Caco-2 (cell line): ENCODE measurements around the gene BTF3L4. TPM values are rescaled to one million over a fixed set of nuclear protein-coding genes. Genes with fewer than 3 reads are reported as not detected.
A peak's percentile ranks its signal among the peaks of the same experiment; 100 is the strongest.

ENCODE experiments used
- BruUV-seq: library from RNA; stranded (reverse); fragments of 400-500 nt; replicated peaks from 2 replicates; lab custom pipeline; 2021; lab: Mats Ljungman, UMichigan
- CTCF ChIA-PET: fragments of 300-600 bp; sonication (Branson Sonifier 250); formaldehyde crosslinking; loops from one replicate; lab custom pipeline; 2022; ENCODE audit warnings: antibody characterized with exemption; lab: Charles Lee
- POLR2A ChIA-PET: fragments of 300-600 bp; sonication (Branson Sonifier 250); formaldehyde crosslinking; loops from one replicate; lab custom pipeline; 2022; ENCODE audit warnings: antibody characterized with exemption; lab: Charles Lee
- DNase-seq, 2 experiments: peaks; one replicate each; pipeline versions ENCODE4 v3.0.0 to v3.0.0-alpha.2; 2020 to 2022
- H3K27me3 ChIP-seq: replicated peaks from 2 replicates; pipeline ENCODE4 v1.6.0; 2011; ENCODE audit warnings: low read length; ENCODE audit not compliant: control insufficient read depth, insufficient read depth
- H3K36me3 ChIP-seq: 2 replicates; pipeline ENCODE4 v1.5.1; 2011; ENCODE audit warnings: low read length; ENCODE audit not compliant: control insufficient read depth, insufficient read depth
- H3K4me1 ChIP-seq: fragments of 250-450 bp; sonication (Bioruptor Pico); 2 replicates; pipeline ENCODE4 v1.5.1; 2020; ENCODE audit warnings: mild to moderate bottlenecking
- H3K4me3 ChIP-seq: 2 replicates; pipeline ENCODE4 v1.5.1; 2011; ENCODE audit warnings: low read depth, mild to moderate bottlenecking, control low read depth, low read length
- H3K9me3 ChIP-seq: fragments of 250-450 bp; sonication (Bioruptor Pico); 2 replicates; pipeline ENCODE4 v1.5.1; 2020; ENCODE audit warnings: mild to moderate bottlenecking, moderate library complexity
- H3K27ac Mint-ChIP-seq: one replicate; pipeline ENCODE4 v1.8.0; 2022; ENCODE audit warnings: mixed read lengths; ENCODE audit not compliant: unreplicated experiment
- H3K27me3 Mint-ChIP-seq: one replicate; pipeline ENCODE4 v1.8.0; 2022; ENCODE audit warnings: mixed read lengths; ENCODE audit not compliant: insufficient read depth, unreplicated experiment
- H3K36me3 Mint-ChIP-seq: one replicate; pipeline ENCODE4 v1.8.0; 2022; ENCODE audit warnings: mild to moderate bottlenecking, mixed read lengths; ENCODE audit not compliant: insufficient read depth, unreplicated experiment
- H3K4me1 Mint-ChIP-seq: one replicate; pipeline ENCODE4 v1.8.0; 2022; ENCODE audit warnings: low read depth, mixed read lengths; ENCODE audit not compliant: unreplicated experiment
- H3K4me3 Mint-ChIP-seq: one replicate; pipeline ENCODE4 v1.8.0; 2022; ENCODE audit warnings: mild to moderate bottlenecking, moderate library complexity, mixed read lengths; ENCODE audit not compliant: unreplicated experiment
- H3K9me3 Mint-ChIP-seq: one replicate; pipeline ENCODE4 v1.8.0; 2022; ENCODE audit warnings: mixed read lengths; ENCODE audit not compliant: unreplicated experiment
- intact Hi-C: fragments of 100-400 bp; cut with micrococcal nuclease; formaldehyde crosslinking; loops from one replicate; pipeline ENCODE4 v1.10.0; 2022; ENCODE audit not compliant: unreplicated experiment
- total RNA-seq: library from RNA; stranded (reverse); gene quantifications from 2 replicates; pipeline ENCODE4 v1.2.3, GENCODE V29; 2022
- TF ChIP-seq, protein P1 (sequence below), 2 experiments: fragments of 200-600 bp in 1 of 2; IDR thresholded peaks; 1 replicate in 1 of 2; 2 replicates in 1 of 2; pipeline versions ENCODE4 v1.5.1 to v1.8.0; 2011 to 2022; ENCODE audit warnings: antibody characterized with exemption in 1 of 2, control low read depth in 1 of 2, inconsistent platforms in 1 of 2, low read depth in 1 of 2, low read length in 1 of 2, mild to moderate bottlenecking in 1 of 2, moderate library complexity in 1 of 2; ENCODE audit not compliant: insufficient read depth in 1 of 2, severe bottlenecking in 1 of 2, unreplicated experiment in 1 of 2

BTF3L4 gene
- total RNA-seq, 1 experiment from 2014 or later = 73.7 TPM

DNA sequence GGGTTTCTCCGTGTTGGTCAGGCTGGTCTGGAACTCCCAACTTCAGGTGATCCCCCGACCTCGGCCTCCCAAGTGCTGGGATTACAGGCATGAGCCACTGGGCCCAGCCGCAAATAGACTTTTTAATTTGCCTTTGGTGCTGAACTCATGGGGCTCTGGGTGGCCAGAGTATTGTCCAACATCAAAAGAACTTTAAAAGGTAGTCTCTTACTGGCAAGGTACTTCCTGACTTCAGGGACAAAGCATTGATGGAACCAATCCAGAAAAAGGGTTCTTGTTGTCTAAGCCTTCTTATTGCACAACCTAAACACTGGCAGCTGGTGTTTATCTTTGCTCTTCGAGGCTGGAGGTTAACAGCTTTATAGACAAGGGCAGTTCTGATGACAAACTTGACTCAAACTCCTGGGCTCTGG is 18.7 kb upstream of the BTF3L4 start:
- peaks cover 16% of the 10 kb centered on the region for H3K36me3 Mint-ChIP-seq
- DNase-seq = peak in 1 of 2 experiments; percentile 9
- Histone ChIP-seq H3K4me1 (peaks cover 3% of the 10 kb centered on the region; the same call in 1 of the 2 replicates), H3K36me3 (no peaks in the 10 kb centered on the region; the same call in 1 of the 2 replicates), H3K27me3 (no peaks in the 10 kb centered on the region), H3K4me3 (no peak overlapping the region), H3K9me3 (no peaks in the 10 kb centered on the region)
- no peaks in the 10 kb centered on the region for H3K9me3 Mint-ChIP-seq
- no peak overlapping the region for H3K27ac Mint-ChIP-seq
- BruUV-seq = no TSS peak
- H3K27me3 Mint-ChIP-seq = no peaks in the 10 kb centered on the region
- intact Hi-C loops = no loop called here
- CTCF ChIA-PET = no interaction called here
- H3K4me3 Mint-ChIP-seq = no peak overlapping the region
- H3K4me1 Mint-ChIP-seq = no peaks in the 10 kb centered on the region
- TF ChIP-seq, protein P1, sequence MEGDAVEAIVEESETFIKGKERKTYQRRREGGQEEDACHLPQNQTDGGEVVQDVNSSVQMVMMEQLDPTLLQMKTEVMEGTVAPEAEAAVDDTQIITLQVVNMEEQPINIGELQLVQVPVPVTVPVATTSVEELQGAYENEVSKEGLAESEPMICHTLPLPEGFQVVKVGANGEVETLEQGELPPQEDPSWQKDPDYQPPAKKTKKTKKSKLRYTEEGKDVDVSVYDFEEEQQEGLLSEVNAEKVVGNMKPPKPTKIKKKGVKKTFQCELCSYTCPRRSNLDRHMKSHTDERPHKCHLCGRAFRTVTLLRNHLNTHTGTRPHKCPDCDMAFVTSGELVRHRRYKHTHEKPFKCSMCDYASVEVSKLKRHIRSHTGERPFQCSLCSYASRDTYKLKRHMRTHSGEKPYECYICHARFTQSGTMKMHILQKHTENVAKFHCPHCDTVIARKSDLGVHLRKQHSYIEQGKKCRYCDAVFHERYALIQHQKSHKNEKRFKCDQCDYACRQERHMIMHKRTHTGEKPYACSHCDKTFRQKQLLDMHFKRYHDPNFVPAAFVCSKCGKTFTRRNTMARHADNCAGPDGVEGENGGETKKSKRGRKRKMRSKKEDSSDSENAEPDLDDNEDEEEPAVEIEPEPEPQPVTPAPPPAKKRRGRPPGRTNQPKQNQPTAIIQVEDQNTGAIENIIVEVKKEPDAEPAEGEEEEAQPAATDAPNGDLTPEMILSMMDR (IDR thresholded peaks at IDR 0.05; ENCODE audit: insufficient read depth in 1 of 2, low read depth in 1 of 2, low read length in 1 of 2, severe bottlenecking in 1 of 2, unreplicated experiment in 1 of 2) = no peak
- POLR2A ChIA-PET = interaction anchor here (1.1 kb wide), 1 partner anchor 18 kb away, joined by 8 read pairs; no protein-coding TSS in a partner anchor

DNA sequence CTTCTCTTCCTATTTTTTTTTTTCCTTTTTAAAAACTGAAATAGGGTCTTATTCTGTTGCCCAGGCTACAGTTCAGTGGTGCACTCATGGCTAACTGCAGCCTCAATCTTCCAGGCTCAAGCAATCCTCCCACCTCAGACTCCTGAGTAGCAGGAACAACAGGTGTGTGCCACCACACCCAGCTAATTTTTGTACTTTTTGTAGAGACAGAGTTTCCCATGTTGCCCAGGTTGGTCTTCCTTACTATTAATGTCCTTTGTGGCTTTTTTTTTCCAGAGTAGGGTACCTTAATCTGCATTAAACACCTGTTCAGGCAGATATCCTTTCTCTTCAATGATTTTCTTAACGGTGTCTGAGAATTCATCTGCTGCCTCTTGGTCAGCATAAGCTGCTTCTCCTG is 18.2 kb upstream of the BTF3L4 start:
- POLR2A ChIA-PET = interaction anchor here (1.1 kb wide), 1 partner anchor 18 kb away, joined by 8 read pairs; no protein-coding TSS in a partner anchor

DNA sequence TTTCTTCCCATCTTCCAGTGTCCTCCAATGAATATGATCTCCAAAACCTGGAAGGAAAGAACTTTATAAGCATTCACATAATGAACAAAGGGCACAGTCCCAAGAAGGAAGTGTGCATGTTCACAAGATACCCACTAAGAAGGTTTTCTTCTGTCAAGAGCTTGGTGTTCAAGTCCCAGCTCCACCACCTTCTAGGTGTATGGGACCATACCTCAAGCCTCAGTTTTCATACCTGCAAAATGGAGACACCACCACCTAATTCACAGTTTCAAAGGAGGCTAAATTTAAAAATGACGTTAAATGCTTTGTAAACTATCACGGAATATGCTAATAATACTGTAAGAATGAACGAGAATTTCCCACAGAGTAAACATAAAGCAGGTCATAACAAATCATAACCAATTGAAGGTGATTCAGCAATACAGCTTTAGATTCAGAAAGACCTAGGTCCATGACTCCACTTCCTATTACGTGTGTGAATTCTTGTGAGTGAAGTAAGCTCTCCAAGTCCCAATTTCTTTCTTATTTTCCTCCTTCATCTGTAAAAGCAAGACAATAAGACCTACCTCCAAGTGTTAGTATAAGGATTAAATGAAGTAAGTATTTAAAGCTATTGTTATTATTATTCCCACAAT is 14.4 kb upstream of the BTF3L4 start:
- Mint-ChIP-seq H3K27ac (no peak overlapping the region), H3K4me3 (no peak overlapping the region), H3K9me3 (no peaks in the 10 kb centered on the region), H3K4me1 (no peaks in the 10 kb centered on the region), H3K36me3 (peaks cover 20% of the 10 kb centered on the region), H3K27me3 (no peaks in the 10 kb centered on the region)
- Histone ChIP-seq H3K36me3 (no peaks in the 10 kb centered on the region; the same call in 1 of the 2 replicates), H3K4me1 (no peaks in the 10 kb centered on the region), H3K9me3 (no peaks in the 10 kb centered on the region), H3K4me3 (no peak overlapping the region), H3K27me3 (no peaks in the 10 kb centered on the region)
- intact Hi-C loops = no loop called here
- TF ChIP-seq, protein P1 (IDR thresholded peaks at IDR 0.05; ENCODE audit: insufficient read depth in 1 of 2, low read depth in 1 of 2, low read length in 1 of 2, severe bottlenecking in 1 of 2, unreplicated experiment in 1 of 2) = no peak
- ChIA-PET POLR2A (no interaction called here), CTCF (no interaction called here)
- no peak for DNase-seq
- no TSS peak for BruUV-seq

More for the DNA sequence above, 18.2 kb upstream of the BTF3L4 start:
- H3K27me3 ChIP-seq = no peaks in the 10 kb centered on the region
- H3K9me3 ChIP-seq = no peaks in the 10 kb centered on the region
- Mint-ChIP-seq H3K27me3 (no peaks in the 10 kb centered on the region), H3K4me3 (no peak overlapping the region), H3K27ac (no peak overlapping the region), H3K36me3 (peaks cover 16% of the 10 kb centered on the region), H3K4me1 (no peaks in the 10 kb centered on the region), H3K9me3 (no peaks in the 10 kb centered on the region)
- intact Hi-C loops = no loop called here
- TF ChIP-seq, protein P1 (IDR thresholded peaks at IDR 0.05; ENCODE audit: insufficient read depth in 1 of 2, low read depth in 1 of 2, low read length in 1 of 2, severe bottlenecking in 1 of 2, unreplicated experiment in 1 of 2) = no peak
- BruUV-seq = no TSS peak
- no peaks in the 10 kb centered on the region for H3K4me1 ChIP-seq
- H3K36me3 ChIP-seq = no peaks in the 10 kb centered on the region; the same call in 1 of the 2 replicates
- DNase-seq = no peak
- H3K4me3 ChIP-seq = no peak overlapping the region
- CTCF ChIA-PET = no interaction called here
